ENCODE results near the gene GGACT.

Gene GGACT

GRCh38 chr13:100544866-100545683 lies 43.5 kb downstream of the GGACT start:
- Histone ChIP-seq H3K27ac (ENCODE audit: low read length) (no peak overlapping the region), H3K27me3 (replicated peaks; ENCODE audit: insufficient read depth, low read length) (0 out of 2 replicates have a peak, but pooled peaks cover 6% of the 10 kb centered on the region), H3K4me1 (ENCODE audit: low read length) (peaks cover 9% of the 10 kb centered on the region), H3K79me2 (ENCODE audit: low read length) (no peaks in the 10 kb centered on the region), H4K20me1 (ENCODE audit: insufficient read depth, low read length) (no peaks in the 10 kb centered on the region), H3F3A (ENCODE audit: insufficient read depth, low read length) (peaks cover 5% of the 10 kb centered on the region; the same call in 1 of the 2 replicates), H3K36me3 (replicated peaks; ENCODE audit: insufficient read depth, low read length) (no peaks in the 10 kb centered on the region), H3K9ac (ENCODE audit: low read length) (no peak overlapping the region), H3K9me2 (replicated peaks; ENCODE audit: insufficient read depth, low read length) (no peaks in the 10 kb centered on the region), H3K9me3 (replicated peaks; ENCODE audit: insufficient read depth, low read length) (no peaks in the 10 kb centered on the region), H3K4me2 (ENCODE audit: low read depth, low read length) (no peak overlapping the region), H3K4me3 (ENCODE audit: low read length) (no peak overlapping the region), H2AFZ (ENCODE audit: low read length) (no peak overlapping the region)
- no peak for TF ChIP-seq EZH2 (optimal IDR thresholded peaks at IDR 0.05; ENCODE audit: low read depth, low read length)
- TF ChIP-seq EZH2phosphoT487 (IDR thresholded peaks at IDR 0.05; ENCODE audit: low read length), result no peak
- TF ChIP-seq CTCF (IDR thresholded peaks at IDR 0.05; ENCODE audit: low read length), result no peak
- DNase-seq, result no peak

GRCh38 chr13:100543872-100544602 lies 44.6 kb downstream of the GGACT start:
- Histone ChIP-seq H3K9me3 (replicated peaks; ENCODE audit: insufficient read depth, low read length) (no peaks in the 10 kb centered on the region), H2AFZ (ENCODE audit: low read length) (no peak overlapping the region), H4K20me1 (ENCODE audit: insufficient read depth, low read length) (no peaks in the 10 kb centered on the region), H3K4me2 (ENCODE audit: low read depth, low read length) (no peak overlapping the region), H3K79me2 (ENCODE audit: low read length) (no peaks in the 10 kb centered on the region), H3K27me3 (replicated peaks; ENCODE audit: insufficient read depth, low read length) (0 out of 2 replicates have a peak, but pooled peaks cover 9% of the 10 kb centered on the region), H3K9me2 (replicated peaks; ENCODE audit: insufficient read depth, low read length) (no peaks in the 10 kb centered on the region), H3K36me3 (replicated peaks; ENCODE audit: insufficient read depth, low read length) (no peaks in the 10 kb centered on the region), H3K27ac (ENCODE audit: low read length) (no peak overlapping the region), H3K4me1 (ENCODE audit: low read length) (peaks cover 10% of the 10 kb centered on the region), H3F3A (ENCODE audit: insufficient read depth, low read length) (peaks cover 5% of the 10 kb centered on the region; the same call in 1 of the 2 replicates), H3K9ac (ENCODE audit: low read length) (no peak overlapping the region), H3K4me3 (ENCODE audit: low read length) (no peak overlapping the region)
- no peak for DNase-seq
- TF ChIP-seq EZH2phosphoT487 (IDR thresholded peaks at IDR 0.05; ENCODE audit: low read length) (no peak), CTCF (IDR thresholded peaks at IDR 0.05; ENCODE audit: low read length) (no peak), EZH2 (optimal IDR thresholded peaks at IDR 0.05; ENCODE audit: low read depth, low read length) (no peak)

GRCh38 chr13:100542826-100543156 lies 45.8 kb downstream of the GGACT start:
- peaks cover 23% of the 10 kb centered on the region for H3K4me1 ChIP-seq (ENCODE audit: low read length)
- H3K36me3 ChIP-seq (replicated peaks; ENCODE audit: insufficient read depth, low read length), result no peaks in the 10 kb centered on the region
- H3K4me2 ChIP-seq (ENCODE audit: low read depth, low read length), result peak overlapping the region; percentile 58
- TF ChIP-seq EZH2phosphoT487 (IDR thresholded peaks at IDR 0.05; ENCODE audit: low read length), result no peak
- TF ChIP-seq CTCF (IDR thresholded peaks at IDR 0.05; ENCODE audit: low read length), result peak; percentile 70
- no peak for TF ChIP-seq EZH2 (optimal IDR thresholded peaks at IDR 0.05; ENCODE audit: low read depth, low read length)
- H3K27me3 ChIP-seq (replicated peaks; ENCODE audit: insufficient read depth, low read length), result 0 out of 2 replicates have a peak, but pooled peaks cover 9% of the 10 kb centered on the region
- no peak overlapping the region for H3K9ac ChIP-seq (ENCODE audit: low read length)
- H3K4me3 ChIP-seq (ENCODE audit: low read length), result no peak overlapping the region; the same call in 1 of the 2 replicates
- DNase-seq, result peak; percentile 92
- H3K9me2 ChIP-seq (replicated peaks; ENCODE audit: insufficient read depth, low read length), result no peaks in the 10 kb centered on the region
- no peaks in the 10 kb centered on the region for H3K79me2 ChIP-seq (ENCODE audit: low read length)
- H3F3A ChIP-seq (ENCODE audit: insufficient read depth, low read length), result peaks cover 5% of the 10 kb centered on the region; the same call in 1 of the 2 replicates
- H3K27ac ChIP-seq (ENCODE audit: low read length), result peak overlapping the region; percentile 19; the same call in 1 of the 2 replicates
- H4K20me1 ChIP-seq (ENCODE audit: insufficient read depth, low read length), result no peaks in the 10 kb centered on the region
- no peak overlapping the region for H2AFZ ChIP-seq (ENCODE audit: low read length)
- H3K9me3 ChIP-seq (replicated peaks; ENCODE audit: insufficient read depth, low read length), result no peaks in the 10 kb centered on the region

Measured in MM.1S (cell line).